Measurements from ENCODE around the gene EIF4E2.

EIF4E2 gene

DNA sequence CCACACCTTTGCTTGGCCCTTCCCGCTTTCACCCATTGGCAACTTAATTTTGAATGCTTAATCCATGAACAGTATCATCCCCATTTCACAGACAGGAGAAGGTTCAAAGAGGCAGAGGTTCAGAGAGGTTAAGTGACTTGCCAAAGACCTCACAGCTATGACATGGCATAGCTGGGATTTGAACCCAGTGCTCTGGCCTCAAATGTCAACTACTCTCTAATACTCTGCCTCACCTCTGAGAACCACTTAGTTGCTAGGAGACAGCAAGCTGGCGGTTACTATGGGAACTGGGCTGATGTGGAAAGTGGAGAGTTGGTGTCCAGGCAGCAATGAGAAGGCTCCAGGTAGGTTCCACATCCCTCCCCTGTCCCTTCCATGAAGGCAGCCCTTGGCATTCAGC is 46.1 kb upstream of the EIF4E2 start:
- TF ChIP-seq, protein P1, sequence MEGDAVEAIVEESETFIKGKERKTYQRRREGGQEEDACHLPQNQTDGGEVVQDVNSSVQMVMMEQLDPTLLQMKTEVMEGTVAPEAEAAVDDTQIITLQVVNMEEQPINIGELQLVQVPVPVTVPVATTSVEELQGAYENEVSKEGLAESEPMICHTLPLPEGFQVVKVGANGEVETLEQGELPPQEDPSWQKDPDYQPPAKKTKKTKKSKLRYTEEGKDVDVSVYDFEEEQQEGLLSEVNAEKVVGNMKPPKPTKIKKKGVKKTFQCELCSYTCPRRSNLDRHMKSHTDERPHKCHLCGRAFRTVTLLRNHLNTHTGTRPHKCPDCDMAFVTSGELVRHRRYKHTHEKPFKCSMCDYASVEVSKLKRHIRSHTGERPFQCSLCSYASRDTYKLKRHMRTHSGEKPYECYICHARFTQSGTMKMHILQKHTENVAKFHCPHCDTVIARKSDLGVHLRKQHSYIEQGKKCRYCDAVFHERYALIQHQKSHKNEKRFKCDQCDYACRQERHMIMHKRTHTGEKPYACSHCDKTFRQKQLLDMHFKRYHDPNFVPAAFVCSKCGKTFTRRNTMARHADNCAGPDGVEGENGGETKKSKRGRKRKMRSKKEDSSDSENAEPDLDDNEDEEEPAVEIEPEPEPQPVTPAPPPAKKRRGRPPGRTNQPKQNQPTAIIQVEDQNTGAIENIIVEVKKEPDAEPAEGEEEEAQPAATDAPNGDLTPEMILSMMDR (conservative IDR thresholded peaks at IDR 0.05; ENCODE audit: low read length): no peak
- DNase-seq (ENCODE audit: low read depth): no peak
- H3K4me3 ChIP-seq (ENCODE audit: low read length): no peak overlapping the region

DNA sequence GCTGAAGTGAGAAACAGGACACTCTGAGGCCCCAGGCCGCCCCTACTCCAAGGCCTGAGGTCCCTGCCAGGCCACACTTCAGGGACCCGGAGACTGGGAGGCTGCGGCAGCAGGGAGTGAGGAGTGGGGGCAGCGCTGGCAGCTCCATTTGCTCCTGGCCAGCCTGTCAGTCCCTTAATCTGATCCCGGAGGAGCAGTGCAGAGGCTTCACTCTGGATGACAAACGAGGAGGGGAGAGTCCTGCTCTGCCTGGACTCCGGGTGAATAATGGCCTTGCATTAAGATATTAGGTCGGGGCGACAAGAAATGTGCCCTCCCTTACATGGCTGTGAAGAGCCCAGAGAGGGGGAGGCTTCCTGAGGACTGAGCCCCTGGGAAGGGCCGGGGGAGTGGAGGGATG is 44.6 kb upstream of the EIF4E2 start:
- no peak for DNase-seq (ENCODE audit: low read depth)
- H3K4me3 ChIP-seq (ENCODE audit: low read length): no peak overlapping the region
- TF ChIP-seq, protein P1 (conservative IDR thresholded peaks at IDR 0.05; ENCODE audit: low read length): no peak

DNA sequence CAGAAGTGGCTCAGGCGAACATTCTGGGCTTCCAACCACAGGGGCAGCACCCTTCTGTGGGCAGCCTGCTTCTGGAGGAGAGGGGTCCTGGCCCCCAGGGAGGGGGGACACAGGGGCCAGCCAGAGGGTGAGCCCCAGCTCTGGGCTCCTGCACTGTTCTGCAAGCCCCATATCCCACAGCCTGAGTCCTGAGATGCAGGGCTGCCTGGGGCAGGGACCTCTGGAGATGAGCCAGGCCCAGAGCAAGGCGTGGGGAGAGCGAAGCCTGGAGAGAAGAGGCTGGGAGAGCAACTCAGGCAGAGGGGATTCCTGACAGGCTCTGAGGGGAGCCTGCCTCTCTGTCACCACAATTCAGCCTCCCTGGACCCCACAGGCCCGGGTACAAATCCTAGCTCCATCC is 43.8 kb upstream of the EIF4E2 start:
- no peak overlapping the region for H3K4me3 ChIP-seq (ENCODE audit: low read length)
- no peak for DNase-seq (ENCODE audit: low read depth)
- TF ChIP-seq, protein P1 (conservative IDR thresholded peaks at IDR 0.05; ENCODE audit: low read length): no peak

DNA sequence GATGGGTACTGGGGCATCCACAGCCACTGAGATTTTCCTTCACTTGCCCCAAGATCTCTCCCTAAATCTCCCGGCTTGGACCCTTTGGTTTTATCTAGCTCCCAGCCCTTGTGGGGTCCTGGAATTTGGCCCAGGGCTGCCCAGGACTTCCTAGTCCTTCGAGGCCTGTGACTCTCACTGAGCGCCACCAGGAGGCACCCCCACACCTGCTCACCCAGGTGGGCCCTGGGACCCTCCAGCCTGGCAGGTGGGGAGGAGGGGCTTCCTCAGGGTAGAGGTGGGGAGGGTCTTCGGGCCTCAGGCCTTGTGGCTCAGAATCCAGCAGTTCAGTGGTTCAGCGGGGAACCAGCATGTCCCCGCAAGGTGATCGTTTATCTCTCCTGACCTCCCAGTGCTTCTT is 42.2 kb upstream of the EIF4E2 start:
- TF ChIP-seq, protein P1 (conservative IDR thresholded peaks at IDR 0.05; ENCODE audit: low read length): no peak
- H3K4me3 ChIP-seq (ENCODE audit: low read length): no peak overlapping the region
- no peak for DNase-seq (ENCODE audit: low read depth)

DNA sequence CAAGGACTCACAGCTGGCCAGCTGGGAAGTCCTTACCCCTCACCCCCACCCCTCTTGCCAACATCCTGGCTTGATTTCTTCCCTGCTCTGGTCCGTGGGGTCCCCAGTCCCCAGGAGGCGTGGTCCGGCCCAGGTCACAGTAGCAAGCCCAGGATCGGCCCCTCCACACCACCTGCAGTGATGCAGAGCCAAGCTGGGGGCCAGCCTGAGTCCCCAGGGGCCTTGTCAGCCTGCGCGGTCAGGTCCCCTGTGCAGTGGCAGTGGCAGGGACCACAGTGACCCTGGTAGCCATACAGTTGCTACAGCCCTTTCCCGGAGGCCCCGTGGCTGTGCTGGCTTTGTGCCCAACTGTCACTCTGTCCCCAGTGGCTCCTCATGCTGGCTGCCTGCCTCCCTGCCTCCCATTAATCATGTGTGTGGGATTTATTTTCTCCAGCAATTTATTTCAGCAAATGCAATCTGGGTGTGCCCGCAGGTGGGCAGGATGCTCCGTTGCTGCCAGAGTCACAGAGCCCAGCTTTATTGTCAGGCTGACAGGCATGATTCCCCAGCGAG is 39.1 kb upstream of the EIF4E2 start:
- no peak overlapping the region for H3K4me3 ChIP-seq (ENCODE audit: low read length)
- no peak for DNase-seq (ENCODE audit: low read depth)
- TF ChIP-seq, protein P1 (conservative IDR thresholded peaks at IDR 0.05; ENCODE audit: low read length): no peak

DNA sequence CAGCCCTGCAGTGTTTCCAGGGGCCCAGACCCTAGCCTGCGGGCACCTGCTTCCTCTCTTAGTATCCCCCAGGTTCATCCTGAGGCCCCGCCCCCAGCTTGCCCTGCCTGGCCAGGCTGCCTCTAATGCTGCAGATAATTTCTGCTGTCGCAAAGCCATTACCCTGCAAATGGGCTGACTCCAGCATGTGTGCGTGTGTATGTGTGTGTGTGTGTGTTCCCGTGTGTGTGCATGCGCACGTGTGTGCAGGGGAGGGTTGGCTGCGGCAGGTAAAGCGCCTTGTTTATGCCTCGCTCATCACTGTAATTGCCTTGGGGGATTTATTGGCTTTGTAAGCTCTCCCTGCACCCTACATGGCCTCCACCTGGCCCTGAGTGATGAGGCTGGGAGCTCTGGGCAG is 37.9 kb upstream of the EIF4E2 start:
- no peak for DNase-seq (ENCODE audit: low read depth)
- H3K4me3 ChIP-seq (ENCODE audit: low read length): no peak overlapping the region
- TF ChIP-seq, protein P1 (conservative IDR thresholded peaks at IDR 0.05; ENCODE audit: low read length): no peak

DNA sequence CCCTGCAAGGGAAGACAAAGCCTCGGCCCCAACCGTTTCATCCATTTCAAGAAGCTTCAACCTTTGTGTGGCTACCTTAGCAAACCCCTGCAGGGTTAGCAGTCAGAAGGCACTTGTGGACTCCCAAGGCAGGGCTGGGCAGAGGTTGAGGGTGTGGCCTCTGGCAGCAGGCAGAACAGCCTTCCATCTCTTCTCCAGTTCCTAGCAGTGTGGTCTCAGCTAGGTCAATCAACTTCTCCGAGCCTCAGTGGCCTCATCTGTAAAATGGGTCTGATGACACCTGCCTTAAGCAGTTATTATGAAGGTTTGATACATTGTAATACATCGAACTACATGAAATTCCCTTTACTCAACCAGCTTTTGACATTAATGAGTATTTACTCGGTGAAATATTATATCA is 37.1 kb upstream of the EIF4E2 start:
- no peak for DNase-seq (ENCODE audit: low read depth)
- H3K4me3 ChIP-seq (ENCODE audit: low read length): no peak overlapping the region
- TF ChIP-seq, protein P1 (conservative IDR thresholded peaks at IDR 0.05; ENCODE audit: low read length): no peak
